Astrocyte (in vitro differentiated cells and primary cell): ENCODE data around the gene NEURL4.

Source experiments
- EZH2 ChIP-seq: IDR thresholded peaks from 2 replicates; pipeline ENCODE4 v1.6.1; 2012; ENCODE audit warnings: mild to moderate bottlenecking, low read length, inconsistent platforms; ENCODE audit not compliant: insufficient read depth
- TF ChIP-seq, protein P1 (sequence below): IDR thresholded peaks from 2 replicates; pipeline ENCODE4 v1.5.1; 2011; ENCODE audit warnings: low read depth, mild to moderate bottlenecking, inconsistent platforms, low read length, moderate library complexity; ENCODE audit not compliant: insufficient read depth

DNA sequence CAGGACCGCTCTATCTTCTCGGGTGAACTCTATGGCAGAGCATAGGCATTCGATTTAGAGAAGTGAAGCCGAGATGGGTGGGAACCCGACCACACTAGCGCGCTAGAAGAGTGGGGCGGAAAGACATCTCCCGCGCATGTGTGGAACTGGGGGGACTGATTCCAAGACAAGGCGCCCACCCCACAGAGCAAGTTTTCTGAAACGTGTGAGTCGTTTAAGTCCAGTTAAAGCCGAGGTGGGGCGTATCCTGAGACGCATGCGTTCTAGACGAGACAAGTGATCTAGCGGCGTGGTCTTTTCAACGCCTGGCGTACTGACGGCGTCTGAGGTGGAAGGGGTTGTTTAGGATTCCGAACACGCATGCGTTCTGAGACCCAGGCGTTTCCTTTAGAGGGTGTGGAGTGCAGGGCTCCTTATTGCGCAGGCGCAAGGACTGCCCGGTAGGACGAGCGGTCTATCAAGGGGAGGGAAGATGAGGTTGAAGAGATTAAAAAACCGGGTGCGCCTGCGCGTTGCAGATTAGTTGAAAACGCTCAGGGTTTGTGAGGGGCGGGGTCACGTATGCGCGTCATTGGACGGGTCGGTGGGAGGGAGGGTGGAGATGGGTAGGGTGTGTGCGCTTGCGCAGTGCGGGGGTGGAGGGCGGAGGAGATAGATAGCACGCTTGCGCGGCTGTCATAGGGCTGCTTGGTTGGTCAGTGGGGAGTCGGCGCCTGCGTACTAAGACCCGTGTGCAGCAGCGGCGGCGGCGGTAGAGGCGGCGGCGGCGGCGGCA is 22.0 kb downstream of the NEURL4 start, which contains the start of gene EIF5A:
- TF ChIP-seq, protein P1, sequence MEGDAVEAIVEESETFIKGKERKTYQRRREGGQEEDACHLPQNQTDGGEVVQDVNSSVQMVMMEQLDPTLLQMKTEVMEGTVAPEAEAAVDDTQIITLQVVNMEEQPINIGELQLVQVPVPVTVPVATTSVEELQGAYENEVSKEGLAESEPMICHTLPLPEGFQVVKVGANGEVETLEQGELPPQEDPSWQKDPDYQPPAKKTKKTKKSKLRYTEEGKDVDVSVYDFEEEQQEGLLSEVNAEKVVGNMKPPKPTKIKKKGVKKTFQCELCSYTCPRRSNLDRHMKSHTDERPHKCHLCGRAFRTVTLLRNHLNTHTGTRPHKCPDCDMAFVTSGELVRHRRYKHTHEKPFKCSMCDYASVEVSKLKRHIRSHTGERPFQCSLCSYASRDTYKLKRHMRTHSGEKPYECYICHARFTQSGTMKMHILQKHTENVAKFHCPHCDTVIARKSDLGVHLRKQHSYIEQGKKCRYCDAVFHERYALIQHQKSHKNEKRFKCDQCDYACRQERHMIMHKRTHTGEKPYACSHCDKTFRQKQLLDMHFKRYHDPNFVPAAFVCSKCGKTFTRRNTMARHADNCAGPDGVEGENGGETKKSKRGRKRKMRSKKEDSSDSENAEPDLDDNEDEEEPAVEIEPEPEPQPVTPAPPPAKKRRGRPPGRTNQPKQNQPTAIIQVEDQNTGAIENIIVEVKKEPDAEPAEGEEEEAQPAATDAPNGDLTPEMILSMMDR, result no peak
- TF ChIP-seq EZH2, result no peak
